AG04449 (cell line): ENCODE measurements around the gene CDH10.

Experiments used
- CTCF ChIA-PET: fragments of 350-600 bp; formaldehyde crosslinking; extraction: SDS; loops from one replicate; lab custom pipeline; 2021; ENCODE audit warnings: antibody characterized with exemption; lab: Yijun Ruan, JAX
- POLR2A ChIA-PET: fragments of 400-600, 350-600 bp; formaldehyde crosslinking; extraction: SDS; loops from one replicate; lab custom pipeline; 2020; ENCODE audit warnings: antibody characterized with exemption, inconsistent platforms; lab: Yijun Ruan, JAX
- DNase-seq: peaks from one replicate; pipeline ENCODE4 v3.0.0-alpha.2; 2010; ENCODE audit warnings: low read depth, low spot score
- H3K4me3 ChIP-seq: 2 replicates; pipeline ENCODE4 v1.5.1; 2011; ENCODE audit warnings: low read depth, mild to moderate bottlenecking, control low read depth, low read length
- CTCF ChIP-seq: IDR thresholded peaks from one replicate; pipeline ENCODE4 v1.5.1; 2011; ENCODE audit warnings: mild to moderate bottlenecking, moderate library complexity, low read length, control low read depth, inconsistent platforms; ENCODE audit not compliant: insufficient read depth; ENCODE audit errors: missing control alignments

The CDH10 gene

GRCh38 chr5:24480952-24481351 is 163.8 kb downstream of the CDH10 start:
- TF ChIP-seq CTCF = no peak

GRCh38 chr5:24477958-24478357 is 166.8 kb downstream of the CDH10 start:
- no peak for TF ChIP-seq CTCF
- POLR2A ChIA-PET = no interaction called here
- CTCF ChIA-PET = no interaction called here
- DNase-seq = no peak
- H3K4me3 ChIP-seq = no peak overlapping the region

More at GRCh38 chr5:24480952-24481351, 163.8 kb downstream of the CDH10 start:
- no peak for DNase-seq
- no peak overlapping the region for H3K4me3 ChIP-seq
- ChIA-PET CTCF (no interaction called here), POLR2A (no interaction called here)

GRCh38 chr5:24475101-24475500 is 169.7 kb downstream of the CDH10 start:
- no peak for TF ChIP-seq CTCF
- no peak for DNase-seq
- no peak overlapping the region for H3K4me3 ChIP-seq
- CTCF ChIA-PET = no interaction called here
- POLR2A ChIA-PET = no interaction called here

GRCh38 chr5:24474685-24475084 is 170.1 kb downstream of the CDH10 start:
- CTCF ChIA-PET = no interaction called here
- POLR2A ChIA-PET = no interaction called here
- TF ChIP-seq CTCF = no peak
- H3K4me3 ChIP-seq = no peak overlapping the region
- DNase-seq = no peak

GRCh38 chr5:24472518-24472917 is 172.3 kb downstream of the CDH10 start:
- no peak for DNase-seq
- no peak overlapping the region for H3K4me3 ChIP-seq
- POLR2A ChIA-PET = no interaction called here
- CTCF ChIA-PET = no interaction called here
- TF ChIP-seq CTCF = no peak

- POLR2A ChIA-PET = no interaction called here
- TF ChIP-seq CTCF = no peak
- DNase-seq = no peak
- no peak overlapping the region for H3K4me3 ChIP-seq
- CTCF ChIA-PET = no interaction called here
Measured at GRCh38 chr5:24444414-24444813, 200.4 kb downstream of the CDH10 start.
